Stimulated activated CD8-positive, alpha-beta memory T cell treated with anti-CD3 and anti-CD28 coated beads, Interleukin-2, amount 100 ng/mL, for 48 hours (primary cell): Measurements from ENCODE around the gene UBAC2.

ENCODE experiments used
- DNase-seq, 2 donors: peaks; one replicate each; pipeline ENCODE4 v3.0.0-alpha.2; 2020; ENCODE audit warnings: low read depth in 2 of 2

UBAC2 gene

DNA sequence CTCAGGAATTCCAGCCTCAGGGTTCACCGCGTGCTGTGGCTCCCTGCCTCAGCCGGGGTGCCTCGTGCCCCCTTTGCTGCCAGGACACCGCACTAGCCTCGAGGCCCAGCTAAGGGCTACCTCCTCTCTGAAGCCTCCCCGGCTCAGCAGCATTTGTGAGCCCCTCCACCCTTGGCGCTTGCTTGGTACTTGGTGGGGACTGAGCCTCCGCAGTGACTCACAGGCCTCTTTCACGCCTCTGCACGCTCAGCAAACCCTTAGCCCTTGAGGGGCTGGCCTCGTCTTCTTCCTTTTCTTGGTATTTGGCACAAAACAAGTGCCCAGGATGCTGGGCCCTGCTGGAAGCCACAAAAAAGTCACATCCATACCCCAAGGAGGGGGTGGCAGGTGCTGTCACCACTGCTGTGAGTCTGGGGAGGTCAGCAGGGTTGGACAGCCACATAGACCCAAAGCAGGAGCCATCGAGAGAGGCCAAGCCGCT lies 215.2 kb downstream of the UBAC2 start:
- no peak for DNase-seq

GRCh38 chr13:99416411-99417121 lies 215.9 kb downstream of the UBAC2 start:
- no peak for DNase-seq

GRCh38 chr13:99417201-99418102 lies 216.8 kb downstream of the UBAC2 start:
- no peak for DNase-seq

DNA sequence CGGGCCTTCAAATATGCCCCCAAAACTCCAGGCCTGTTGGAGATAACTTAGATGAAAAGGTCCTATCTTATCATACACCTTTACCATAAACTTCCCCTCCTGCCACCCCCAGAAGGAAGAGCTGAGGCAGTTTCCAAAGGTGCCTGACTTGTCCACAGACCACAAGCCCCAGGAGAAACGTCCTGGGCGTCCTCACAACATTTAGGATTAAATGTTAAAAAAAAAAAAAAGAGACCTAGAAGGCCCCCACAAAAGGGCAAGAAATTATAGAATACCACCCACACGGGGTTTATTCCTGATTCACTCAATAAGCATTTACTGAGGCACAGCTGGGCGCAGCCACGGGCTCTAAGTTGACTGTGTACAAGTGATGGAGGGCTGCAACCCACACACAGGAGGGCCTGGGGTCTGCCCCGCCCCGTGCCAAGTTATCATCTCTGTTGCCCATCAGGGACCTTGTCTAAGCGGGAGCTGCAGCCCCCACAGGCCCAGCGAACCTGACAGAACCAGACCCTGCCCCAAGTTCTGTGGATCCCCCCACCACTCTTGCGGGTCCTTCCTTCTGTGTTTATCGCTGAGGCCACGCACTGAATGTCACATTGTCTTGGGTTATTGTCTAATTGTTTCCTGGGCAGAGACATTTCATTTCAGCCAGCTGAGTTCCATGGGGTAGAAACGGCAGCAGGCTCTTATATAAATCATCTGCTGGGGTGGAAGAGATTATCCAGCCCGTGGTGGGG lies 217.6 kb downstream of the UBAC2 start:
- DNase-seq: no peak

DNA sequence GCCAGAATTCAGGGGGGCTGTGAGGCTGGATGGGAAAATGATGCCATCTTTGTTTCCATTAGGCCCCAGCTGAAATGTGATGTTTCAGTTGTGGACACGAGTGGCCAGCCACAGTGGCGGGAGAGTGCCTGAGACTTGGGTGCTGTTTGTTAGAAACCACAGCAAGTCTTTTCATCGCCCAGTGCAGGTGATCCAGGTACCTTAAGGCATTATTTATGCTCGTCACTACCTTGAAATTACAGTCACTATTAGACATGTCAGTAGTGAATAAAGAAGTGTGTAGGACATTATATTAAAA lies 218.1 kb downstream of the UBAC2 start:
- no peak for DNase-seq

GRCh38 chr13:99419591-99420243 lies 219.1 kb downstream of the UBAC2 start:
- DNase-seq: no peak

- DNase-seq: no peak
Measured at GRCh38 chr13:99421271-99421670, 220.6 kb downstream of the UBAC2 start.

- no peak for DNase-seq
Measured at GRCh38 chr13:99421758-99422585, 221.3 kb downstream of the UBAC2 start.

- DNase-seq: no peak
Measured at GRCh38 chr13:99422586-99423220, 222.0 kb downstream of the UBAC2 start.

- DNase-seq: no peak
Measured at GRCh38 chr13:99425485-99426341, 225.1 kb downstream of the UBAC2 start.

DNA sequence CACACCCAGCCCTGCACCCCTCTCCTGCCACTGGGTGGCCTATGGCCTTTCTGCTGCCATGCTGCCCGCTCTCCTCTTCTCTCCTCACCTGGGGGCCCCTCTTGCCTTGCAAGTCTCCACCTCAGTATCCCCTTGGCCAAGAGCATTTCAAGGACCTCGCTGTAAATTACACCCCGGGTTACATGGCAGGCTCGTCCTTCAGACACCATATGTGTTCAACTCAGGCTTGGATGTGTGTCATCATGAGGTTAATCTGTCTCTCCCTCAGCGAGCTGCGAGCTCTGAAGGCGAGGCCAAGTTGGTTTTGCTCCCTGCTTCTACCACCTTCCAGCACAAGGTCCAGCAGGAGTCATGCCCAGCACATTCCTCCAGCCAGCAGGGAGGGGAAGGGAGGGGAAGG lies 225.8 kb downstream of the UBAC2 start:
- no peak for DNase-seq

DNA sequence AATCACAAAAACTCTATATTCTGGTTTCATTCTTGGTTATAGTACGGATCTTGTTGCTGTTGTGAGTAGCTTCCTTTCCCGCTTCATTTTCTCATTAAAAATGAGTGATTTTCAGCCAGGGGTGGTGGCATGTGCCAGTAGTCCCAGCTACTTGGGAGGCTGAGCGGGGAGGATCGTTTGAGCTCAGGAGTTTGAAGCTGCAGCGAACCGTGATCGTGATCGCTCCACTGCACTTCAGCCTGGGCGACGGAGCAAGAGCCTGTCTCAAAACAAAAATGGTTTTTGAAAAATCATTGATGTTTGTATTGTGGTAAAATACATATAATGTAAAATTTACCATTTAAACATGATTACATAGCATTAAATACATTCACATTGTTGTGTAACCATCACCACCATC lies 229.0 kb downstream of the UBAC2 start:
- no peak for DNase-seq

- no peak for DNase-seq
Measured at GRCh38 chr13:99431927-99432608, 231.4 kb downstream of the UBAC2 start.

- DNase-seq: peak; percentile 86 to 88
Measured at GRCh38 chr13:99432609-99433542, 232.2 kb downstream of the UBAC2 start.

GRCh38 chr13:99433543-99434075 lies 233.0 kb downstream of the UBAC2 start:
- no peak for DNase-seq

DNA sequence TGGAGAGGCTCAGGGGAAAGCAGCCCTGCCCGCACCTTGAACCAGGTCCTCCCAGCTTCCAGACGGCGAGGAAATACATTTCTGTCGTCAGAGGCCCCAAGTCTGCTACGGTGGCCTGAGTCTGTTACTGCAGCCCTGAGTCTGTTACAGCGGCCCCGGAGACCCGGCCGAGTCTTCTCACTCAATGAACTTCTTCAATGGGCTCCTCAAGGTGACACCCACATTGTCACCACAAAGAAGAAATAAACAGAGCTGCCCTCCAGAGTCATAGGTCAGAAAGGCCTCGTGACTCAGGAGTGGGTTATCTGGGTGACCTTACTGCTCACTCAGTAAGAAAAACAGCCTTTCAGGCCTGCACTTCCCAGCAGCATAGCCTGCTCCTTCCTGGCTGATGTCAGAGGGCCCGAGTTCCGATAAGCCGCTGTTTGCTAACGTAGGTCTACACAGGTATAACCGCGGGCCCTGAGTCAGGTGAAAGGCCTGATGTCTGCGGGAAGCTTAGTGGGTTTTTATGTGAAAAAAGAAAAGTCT lies 233.7 kb downstream of the UBAC2 start:
- DNase-seq: peak; percentile 62 to 80

GRCh38 chr13:99435116-99435515 lies 234.5 kb downstream of the UBAC2 start:
- DNase-seq: no peak
